Astrocyte of the cerebellum (primary cell): ENCODE results near the gene MCOLN2.

ENCODE experiments used
- DNase-seq: peaks from one replicate; pipeline ENCODE4 v3.0.0-alpha.2; 2011; ENCODE audit warnings: low read depth
- H3K4me3 ChIP-seq: 2 replicates; pipeline ENCODE4 v1.5.1; 2011; ENCODE audit warnings: mild to moderate bottlenecking, low read depth, low read length, moderate library complexity
- in situ Hi-C: cut with HindIII; loops from 2 replicates; pipeline ENCODE4 v1.10.0; 2017; ENCODE audit warnings: low sequenced_read_pairs
- TF ChIP-seq, protein P1 (sequence below): IDR thresholded peaks from 2 replicates; pipeline ENCODE4 v1.5.1; 2012; ENCODE audit warnings: low read length, low read depth, moderate library complexity, mild to moderate bottlenecking; ENCODE audit errors: missing control alignments

Gene MCOLN2

DNA sequence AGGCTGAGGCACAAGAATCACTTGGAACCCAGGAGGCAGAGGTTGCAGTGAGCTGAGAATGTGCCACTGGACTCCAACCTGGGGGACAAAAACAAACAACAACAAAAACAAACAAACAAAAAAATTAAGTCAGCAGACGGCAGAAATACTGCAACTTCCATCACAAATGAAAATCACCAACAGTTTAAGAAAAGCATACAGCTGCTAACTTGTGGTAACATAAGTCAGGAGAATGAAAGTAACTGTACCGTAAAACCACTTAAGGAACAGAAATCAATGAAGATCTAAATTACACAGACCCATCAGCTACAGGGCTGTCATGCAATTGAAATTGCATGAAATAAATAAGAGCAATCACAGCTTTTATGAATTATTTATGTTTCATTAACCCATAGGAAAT is 25.0 kb downstream of the MCOLN2 start:
- TF ChIP-seq, protein P1, sequence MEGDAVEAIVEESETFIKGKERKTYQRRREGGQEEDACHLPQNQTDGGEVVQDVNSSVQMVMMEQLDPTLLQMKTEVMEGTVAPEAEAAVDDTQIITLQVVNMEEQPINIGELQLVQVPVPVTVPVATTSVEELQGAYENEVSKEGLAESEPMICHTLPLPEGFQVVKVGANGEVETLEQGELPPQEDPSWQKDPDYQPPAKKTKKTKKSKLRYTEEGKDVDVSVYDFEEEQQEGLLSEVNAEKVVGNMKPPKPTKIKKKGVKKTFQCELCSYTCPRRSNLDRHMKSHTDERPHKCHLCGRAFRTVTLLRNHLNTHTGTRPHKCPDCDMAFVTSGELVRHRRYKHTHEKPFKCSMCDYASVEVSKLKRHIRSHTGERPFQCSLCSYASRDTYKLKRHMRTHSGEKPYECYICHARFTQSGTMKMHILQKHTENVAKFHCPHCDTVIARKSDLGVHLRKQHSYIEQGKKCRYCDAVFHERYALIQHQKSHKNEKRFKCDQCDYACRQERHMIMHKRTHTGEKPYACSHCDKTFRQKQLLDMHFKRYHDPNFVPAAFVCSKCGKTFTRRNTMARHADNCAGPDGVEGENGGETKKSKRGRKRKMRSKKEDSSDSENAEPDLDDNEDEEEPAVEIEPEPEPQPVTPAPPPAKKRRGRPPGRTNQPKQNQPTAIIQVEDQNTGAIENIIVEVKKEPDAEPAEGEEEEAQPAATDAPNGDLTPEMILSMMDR = no peak
- DNase-seq = no peak
- no peak overlapping the region for H3K4me3 ChIP-seq
- in situ Hi-C loops = no loop called here

GRCh38 chr1:84969489-84970250 is 27.2 kb downstream of the MCOLN2 start:
- no peak for DNase-seq
- TF ChIP-seq, protein P1 = no peak

GRCh38 chr1:84968865-84969264 is 28.0 kb downstream of the MCOLN2 start:
- TF ChIP-seq, protein P1 = no peak
- H3K4me3 ChIP-seq = no peak overlapping the region
- no peak for DNase-seq
- in situ Hi-C loops = no loop called here

More at GRCh38 chr1:84969489-84970250, 27.2 kb downstream of the MCOLN2 start:
- in situ Hi-C loops = no loop called here
- H3K4me3 ChIP-seq = no peak overlapping the region

- no peak overlapping the region for H3K4me3 ChIP-seq
- in situ Hi-C loops = no loop called here
- TF ChIP-seq, protein P1 = no peak
- DNase-seq = no peak
Measured at GRCh38 chr1:84968101-84968500, 28.8 kb downstream of the MCOLN2 start.

GRCh38 chr1:84967666-84968065 is 29.2 kb downstream of the MCOLN2 start:
- in situ Hi-C loops = no loop called here
- TF ChIP-seq, protein P1 = no peak
- no peak for DNase-seq
- H3K4me3 ChIP-seq = no peak overlapping the region

DNA sequence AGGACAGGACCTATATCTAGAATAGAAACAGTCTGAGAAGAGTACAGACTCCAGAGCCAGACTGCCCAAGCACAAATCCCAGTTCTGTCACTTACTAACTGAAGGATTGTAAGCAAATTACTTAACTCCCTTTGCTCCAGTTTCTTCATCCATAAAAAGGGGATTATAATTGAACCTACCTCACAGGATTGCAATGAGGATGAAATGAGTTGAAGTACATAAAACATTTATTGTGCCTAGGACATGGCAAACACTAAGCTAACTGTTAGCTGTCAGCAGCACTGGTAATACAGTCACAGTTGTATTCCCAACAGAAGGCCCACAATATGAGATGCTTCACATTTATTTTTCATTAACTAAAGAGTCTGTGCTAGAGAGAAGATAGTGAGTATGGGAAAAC is 33.9 kb downstream of the MCOLN2 start:
- no peak for DNase-seq
- in situ Hi-C loops = no loop called here
- H3K4me3 ChIP-seq = no peak overlapping the region
- TF ChIP-seq, protein P1 = no peak

DNA sequence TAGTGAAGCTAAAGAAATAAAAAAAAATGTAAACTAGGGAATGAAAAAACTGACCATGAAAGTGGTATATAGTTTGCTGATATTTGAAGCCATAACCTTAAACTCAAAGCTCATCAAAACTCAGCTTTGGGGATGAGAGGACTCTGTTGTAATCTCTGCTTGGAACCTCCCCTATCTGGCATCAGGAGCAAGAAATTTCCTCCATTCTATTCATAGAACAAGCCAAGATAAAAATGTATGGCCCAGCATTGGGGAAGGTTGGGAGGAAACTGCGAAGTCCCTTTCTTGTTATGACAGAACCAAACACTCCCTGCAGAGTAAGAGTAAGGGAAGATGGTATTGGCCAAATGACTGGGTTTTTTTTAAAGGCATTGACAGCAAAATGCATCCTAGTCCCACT is 35.6 kb downstream of the MCOLN2 start:
- no peak for DNase-seq
- in situ Hi-C loops = no loop called here
- TF ChIP-seq, protein P1 = no peak
- H3K4me3 ChIP-seq = no peak overlapping the region
